ENCODE data around the gene REEP1.

GRCh38 chr2:86323273-86324021 lies 14.0 kb downstream of the REEP1 start:
- TF ChIP-seq, protein P1, sequence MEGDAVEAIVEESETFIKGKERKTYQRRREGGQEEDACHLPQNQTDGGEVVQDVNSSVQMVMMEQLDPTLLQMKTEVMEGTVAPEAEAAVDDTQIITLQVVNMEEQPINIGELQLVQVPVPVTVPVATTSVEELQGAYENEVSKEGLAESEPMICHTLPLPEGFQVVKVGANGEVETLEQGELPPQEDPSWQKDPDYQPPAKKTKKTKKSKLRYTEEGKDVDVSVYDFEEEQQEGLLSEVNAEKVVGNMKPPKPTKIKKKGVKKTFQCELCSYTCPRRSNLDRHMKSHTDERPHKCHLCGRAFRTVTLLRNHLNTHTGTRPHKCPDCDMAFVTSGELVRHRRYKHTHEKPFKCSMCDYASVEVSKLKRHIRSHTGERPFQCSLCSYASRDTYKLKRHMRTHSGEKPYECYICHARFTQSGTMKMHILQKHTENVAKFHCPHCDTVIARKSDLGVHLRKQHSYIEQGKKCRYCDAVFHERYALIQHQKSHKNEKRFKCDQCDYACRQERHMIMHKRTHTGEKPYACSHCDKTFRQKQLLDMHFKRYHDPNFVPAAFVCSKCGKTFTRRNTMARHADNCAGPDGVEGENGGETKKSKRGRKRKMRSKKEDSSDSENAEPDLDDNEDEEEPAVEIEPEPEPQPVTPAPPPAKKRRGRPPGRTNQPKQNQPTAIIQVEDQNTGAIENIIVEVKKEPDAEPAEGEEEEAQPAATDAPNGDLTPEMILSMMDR (IDR thresholded peaks at IDR 0.05) = no peak
- no peak for TF ChIP-seq POLR2A (IDR thresholded peaks at IDR 0.05)
- TF ChIP-seq EP300 (IDR thresholded peaks at IDR 0.05) = no peak
- no peak for TF ChIP-seq POLR2AphosphoS5 (IDR thresholded peaks at IDR 0.05)
